ENCODE results near the gene ARTN. TPM values are rescaled to one million over a fixed set of nuclear protein-coding genes. Genes with fewer than 3 reads are reported as not detected.

The ARTN gene
- total RNA-seq, 1 donor from 2014 or later: 5.7 TPM

DNA sequence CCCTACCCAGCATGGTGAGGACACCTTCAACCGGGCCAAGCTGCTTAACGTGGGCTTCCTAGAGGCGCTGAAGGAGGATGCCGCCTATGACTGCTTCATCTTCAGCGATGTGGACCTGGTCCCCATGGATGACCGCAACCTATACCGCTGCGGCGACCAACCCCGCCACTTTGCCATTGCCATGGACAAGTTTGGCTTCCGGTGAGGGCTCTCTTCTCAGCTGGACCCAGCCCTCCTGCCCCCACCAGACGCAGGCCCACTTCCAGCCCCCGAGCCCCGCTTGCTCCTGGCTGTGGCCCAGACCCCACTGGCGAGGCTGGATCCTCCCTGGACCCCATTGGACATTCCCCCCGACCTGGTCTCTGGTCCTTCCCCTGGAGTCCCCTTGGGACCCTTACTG lies 51.3 kb downstream of the ARTN start:
- no peak for DNase-seq (ENCODE audit: low spot score)

DNA sequence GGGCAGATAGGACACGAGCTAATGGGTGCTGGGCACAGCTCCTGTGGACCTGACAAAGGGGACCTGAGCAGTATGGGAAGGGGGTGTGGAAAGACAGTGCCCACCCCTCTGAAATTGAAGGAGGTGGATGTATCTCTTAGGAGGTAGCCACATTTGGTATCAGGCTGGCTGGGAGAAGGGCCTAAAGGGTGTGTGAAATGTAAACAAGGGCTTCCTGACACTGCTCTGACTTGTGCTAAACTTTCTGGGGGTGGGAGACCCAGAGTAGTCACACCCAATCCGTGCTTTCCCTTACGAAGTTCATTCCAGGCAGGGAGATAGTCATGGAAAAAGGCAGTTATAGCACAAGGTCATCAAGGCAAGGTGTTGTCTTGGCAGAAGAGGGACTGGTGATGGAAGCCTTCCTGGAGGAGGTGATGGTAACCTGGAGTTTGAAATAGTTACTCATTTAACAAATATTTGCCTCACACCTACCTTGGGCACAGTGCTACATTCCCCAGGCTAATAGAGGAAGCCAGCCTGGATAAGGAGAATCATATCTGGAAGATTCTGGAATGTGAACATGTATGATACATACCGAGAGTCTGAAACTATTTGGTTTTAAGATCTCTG lies 52.5 kb downstream of the ARTN start:
- no peak for DNase-seq (ENCODE audit: low spot score)

DNA sequence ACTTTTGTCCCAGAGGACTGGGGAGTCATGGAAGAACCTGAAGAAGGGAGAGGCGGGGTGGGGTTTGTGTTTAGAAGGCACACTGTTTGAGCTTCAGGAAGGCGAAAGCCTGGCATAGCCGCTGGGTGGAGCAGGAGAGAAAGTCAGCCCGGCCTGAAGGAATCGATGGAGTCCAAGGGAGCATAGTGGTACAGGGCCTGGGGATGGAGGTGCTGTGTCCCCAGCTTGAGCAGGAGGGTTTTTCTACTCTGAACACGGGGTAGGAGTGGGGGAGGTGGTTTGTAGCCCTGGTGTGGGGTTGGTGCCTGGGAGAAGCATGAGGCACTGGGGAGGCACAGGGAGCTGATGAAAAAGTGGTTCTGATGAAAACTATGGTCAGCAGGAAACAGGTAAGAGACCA lies 53.1 kb downstream of the ARTN start:
- DNase-seq (ENCODE audit: low spot score): no peak

Other genes starting within 250 kb of the ARTN start
- gene ST3GAL3, start 226.3 kb upstream of the ARTN start, total RNA-seq: 39.5 TPM
- gene IPO13, start 13.1 kb downstream of the ARTN start, total RNA-seq: 22.1 TPM
- gene DPH2, start 36.2 kb downstream of the ARTN start, total RNA-seq: 32.2 TPM
- 98.3 TPM for gene ATP6V0B, start 41.2 kb downstream of the ARTN start, total RNA-seq
- 39.7 TPM for gene B4GALT2, start 45.4 kb downstream of the ARTN start, total RNA-seq
- gene CCDC24, start 57.8 kb downstream of the ARTN start, total RNA-seq: 22.6 TPM
- 38.3 TPM for gene SLC6A9, start 97.7 kb downstream of the ARTN start, total RNA-seq
- not detected for gene KLF17, start 185.0 kb downstream of the ARTN start, total RNA-seq
- not detected for gene KLF18, start 207.8 kb downstream of the ARTN start, total RNA-seq